Skin epidermis (tissue), 12 donors: ENCODE measurements around the gene HNRNPR.

ENCODE experiments used
- H3K27ac ChIP-seq, 21 experiments: fragments of 200-600 bp; sonication (generic) in 11 of 21; one replicate each; pipeline ENCODE4 v1.5.0; 2020; ENCODE audit warnings: mild to moderate bottlenecking in 3 of 21, inconsistent platforms in 2 of 21, moderate library complexity in 2 of 21
- H3K4me3 ChIP-seq, 7 experiments: fragments of 200-600 bp; sonication (generic) in 2 of 7; one replicate each; pipeline ENCODE4 v1.5.0; 2020; ENCODE audit warnings: inconsistent platforms in 2 of 7, mild to moderate bottlenecking in 2 of 7, moderate library complexity in 1 of 7

Gene HNRNPR

DNA sequence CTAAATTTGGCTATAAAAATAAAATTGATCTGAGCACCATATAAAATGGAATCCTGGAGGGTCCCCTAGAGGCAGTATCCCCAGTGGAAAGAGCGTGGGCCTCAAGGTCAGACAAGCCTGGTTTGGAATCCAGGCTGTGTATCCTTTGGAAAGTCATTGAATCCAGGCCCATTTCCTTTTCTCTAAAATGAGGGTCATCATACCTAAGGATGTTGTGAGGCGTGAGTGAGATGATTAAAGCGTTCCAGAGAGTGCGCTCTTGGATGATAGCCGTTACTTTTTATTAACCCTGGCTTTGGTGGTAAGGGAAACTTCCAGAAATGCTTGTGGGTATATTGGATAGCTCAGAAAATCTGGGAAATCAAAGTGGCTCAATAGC, 26.2 kb upstream of the HNRNPR start:
- peak overlapping the region in 20 of 21 experiments; percentile 57 to 99 (median 97) for H3K27ac ChIP-seq
- peak overlapping the region in 4 of 7 experiments; percentile 75 to 91 (median 82) for H3K4me3 ChIP-seq

DNA sequence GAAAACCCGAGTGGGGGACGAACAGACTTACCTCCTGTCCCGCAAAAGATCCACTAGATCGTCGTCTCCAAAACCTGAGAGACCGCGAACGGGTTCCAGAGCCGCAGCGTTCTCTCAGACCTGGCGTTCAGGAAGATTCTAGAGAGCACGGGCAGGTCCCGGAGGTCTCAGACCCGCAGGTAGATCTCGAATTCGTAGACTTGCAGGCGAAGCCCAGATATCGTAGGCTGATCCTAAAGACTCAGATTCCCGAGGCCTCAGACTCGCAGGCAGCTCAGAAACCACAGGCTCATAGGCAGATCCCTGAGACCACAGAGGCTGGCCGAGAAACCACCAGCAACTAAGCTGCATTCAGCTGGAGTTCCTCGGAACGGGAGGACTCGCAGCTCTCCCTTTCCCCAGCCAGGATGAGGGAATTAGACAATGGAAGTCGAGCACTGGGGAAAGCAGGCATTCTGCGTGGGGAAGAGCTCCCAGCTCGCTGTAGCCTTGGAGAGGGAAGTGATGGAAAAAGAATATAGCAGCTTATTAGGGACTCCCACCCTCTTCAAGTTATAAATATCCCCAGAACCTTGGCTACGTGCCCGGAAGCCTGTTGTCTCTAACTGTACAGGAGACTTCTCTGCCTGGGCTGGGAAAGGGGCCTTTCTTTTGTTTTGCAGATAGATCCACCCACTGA, 25.4 kb upstream of the HNRNPR start, which contains the start of gene ZNF436:
ZNF436 (minus strand) TSS at position 502 of the 679 bp plus-strand sequence. CDS start 1,831 bp downstream, outside the sequence.
- Histone ChIP-seq H3K27ac (peak within 1 kb of the TSS; percentile 76 to 99 (median 97)), H3K4me3 (peak within 1 kb of the TSS; percentile 71 to 92 (median 79))

DNA sequence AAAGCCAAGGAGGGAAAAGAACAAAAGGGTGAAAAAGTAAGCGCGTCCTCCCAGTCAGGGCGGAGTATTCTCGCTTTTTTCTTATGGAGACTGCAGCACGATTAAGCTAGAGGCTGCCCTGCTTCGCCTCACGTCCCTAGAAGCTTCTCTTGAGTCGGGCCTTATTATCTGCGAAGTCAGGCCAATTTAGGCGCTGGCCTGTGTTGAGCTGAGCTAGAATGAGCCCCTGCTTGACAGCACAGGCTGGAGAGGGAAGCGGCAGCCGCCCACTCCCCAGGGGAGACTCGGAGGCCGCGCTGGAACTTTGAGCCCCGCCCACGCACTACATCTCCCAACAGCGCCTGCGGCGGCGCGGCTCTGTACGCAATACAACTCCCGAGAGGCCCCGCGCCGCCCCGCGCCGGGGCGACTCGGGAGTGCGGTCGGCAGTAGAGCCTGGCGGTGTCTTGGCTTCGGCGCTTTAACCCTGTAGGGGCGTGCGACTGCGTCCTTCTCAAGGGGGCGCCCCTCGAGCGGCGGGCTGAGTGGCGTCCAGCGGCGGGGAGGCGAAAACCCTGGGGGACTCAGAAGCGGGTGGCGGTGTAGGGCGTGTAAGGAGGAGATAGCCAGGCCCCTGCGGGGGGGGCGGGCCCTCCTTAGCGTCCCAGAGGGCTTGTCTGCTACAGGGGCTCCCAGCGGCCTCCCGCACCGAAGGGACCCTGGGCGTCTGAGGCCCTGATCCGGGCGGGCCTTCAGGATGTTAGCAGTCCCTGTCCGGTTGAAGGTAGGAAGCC, 24.7 kb upstream of the HNRNPR start:
- H3K27ac ChIP-seq = peak overlapping the region; percentile 76 to 99 (median 97)
- H3K4me3 ChIP-seq = peak overlapping the region; percentile 71 to 92 (median 79)

DNA sequence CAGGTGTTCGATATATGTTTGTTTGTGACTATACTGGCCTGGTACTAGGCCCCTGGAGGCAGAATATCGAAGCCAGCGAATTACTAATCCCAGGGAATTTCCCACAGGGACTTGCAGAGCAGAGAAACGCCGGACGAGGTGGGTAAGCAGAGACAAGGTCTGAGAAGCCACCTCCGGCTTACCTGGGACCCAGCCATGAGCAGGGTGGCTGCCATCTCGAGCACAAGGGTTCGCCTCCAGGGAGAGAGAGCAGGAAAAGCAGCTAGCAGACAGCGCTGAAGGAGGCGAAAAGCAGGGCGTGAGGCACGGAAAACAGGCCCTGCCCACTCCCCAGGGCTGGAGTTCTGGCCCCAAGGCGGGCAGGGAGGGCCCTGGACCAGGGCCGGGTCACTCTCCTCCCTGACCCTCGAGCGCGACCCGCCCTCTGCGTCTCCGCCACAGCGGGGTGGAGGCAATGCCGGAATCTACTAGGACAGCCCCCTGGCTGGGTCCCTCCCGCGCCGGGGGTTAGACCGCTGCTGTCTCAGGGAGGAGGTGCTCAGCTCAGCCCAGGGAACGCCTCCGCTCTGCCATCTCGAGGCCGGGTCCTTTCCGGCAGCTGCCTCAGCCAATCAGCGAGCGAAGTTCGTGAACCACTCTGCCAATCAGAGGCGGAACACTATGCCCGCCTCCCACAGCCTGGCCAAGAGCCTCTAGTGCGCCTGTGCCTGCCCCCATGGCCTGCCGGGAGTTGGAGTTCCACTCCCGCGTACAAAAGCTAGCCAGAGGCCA, 23.9 kb upstream of the HNRNPR start:
- peak overlapping the region; percentile 71 to 92 (median 79) for H3K4me3 ChIP-seq

DNA sequence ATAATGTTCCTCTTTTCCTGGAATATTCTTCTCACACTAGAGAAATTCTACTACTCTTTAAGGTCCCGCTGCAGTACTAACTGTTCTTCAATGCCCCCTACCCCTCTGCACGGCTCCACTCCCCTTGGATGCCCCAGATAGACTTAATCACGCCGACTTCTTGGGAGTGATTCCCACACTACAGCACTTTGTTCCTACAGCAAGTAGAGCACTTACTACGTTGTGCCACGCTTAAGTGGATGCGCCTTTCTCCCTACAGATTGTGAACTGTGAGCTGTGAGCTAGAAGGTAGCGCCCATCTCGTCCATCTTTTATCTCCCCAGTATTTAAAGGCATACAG, 23.3 kb upstream of the HNRNPR start:
- peak overlapping the region; percentile 56 to 99 (median 96) for H3K27ac ChIP-seq
- peak overlapping the region; percentile 71 to 92 (median 79) for H3K4me3 ChIP-seq

More for the DNA sequence above, 23.9 kb upstream of the HNRNPR start:
- peak overlapping the region; percentile 76 to 99 (median 97) for H3K27ac ChIP-seq

DNA sequence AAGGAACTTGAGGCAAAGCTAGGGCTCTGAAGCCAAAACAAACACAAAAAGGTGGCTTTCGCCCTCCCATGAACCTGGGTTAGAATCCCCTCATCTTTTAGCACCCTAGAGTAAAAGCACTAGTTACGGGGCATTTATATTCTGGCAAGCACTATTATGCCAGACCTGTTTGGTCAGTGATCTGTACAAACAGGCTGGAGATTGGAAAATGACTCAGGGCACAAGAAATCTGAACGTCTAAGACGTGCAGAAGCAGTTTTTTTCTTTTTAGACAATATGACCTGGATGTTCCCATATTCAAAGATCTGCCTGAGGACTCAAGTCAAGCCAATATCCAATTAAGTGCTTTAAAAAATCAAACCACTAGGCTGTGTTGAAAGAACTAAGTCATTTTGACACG, 22.5 kb upstream of the HNRNPR start:
- H3K27ac ChIP-seq = peak overlapping the region in 15 of 21 experiments; percentile 82 to 99 (median 97)
- peak overlapping the region in 6 of 7 experiments; percentile 71 to 91 (median 78) for H3K4me3 ChIP-seq

DNA sequence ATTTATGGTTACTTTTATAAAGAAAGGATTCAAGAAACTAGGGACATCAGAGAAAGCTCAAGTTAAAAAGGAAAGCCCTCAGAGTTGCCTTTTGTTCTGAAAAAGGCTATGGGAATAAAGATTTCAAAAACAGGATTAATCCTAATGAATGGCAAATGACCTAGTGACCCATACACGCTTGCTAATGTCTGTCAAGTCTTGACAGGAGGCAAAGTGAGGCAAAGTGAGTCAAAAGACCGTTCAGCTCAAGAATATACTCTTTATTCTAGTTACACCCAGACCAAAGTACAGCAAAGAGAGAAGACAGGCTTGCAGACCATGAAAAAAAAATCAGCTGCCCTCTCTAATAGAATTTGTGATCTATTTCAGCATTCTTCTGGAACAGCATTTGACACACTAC, 22.1 kb upstream of the HNRNPR start:
- Histone ChIP-seq H3K27ac (peak overlapping the region in 8 of 21 experiments; percentile 15 to 99 (median 96)), H3K4me3 (peak overlapping the region in 3 of 7 experiments; percentile 5 to 85 (median 79))

DNA sequence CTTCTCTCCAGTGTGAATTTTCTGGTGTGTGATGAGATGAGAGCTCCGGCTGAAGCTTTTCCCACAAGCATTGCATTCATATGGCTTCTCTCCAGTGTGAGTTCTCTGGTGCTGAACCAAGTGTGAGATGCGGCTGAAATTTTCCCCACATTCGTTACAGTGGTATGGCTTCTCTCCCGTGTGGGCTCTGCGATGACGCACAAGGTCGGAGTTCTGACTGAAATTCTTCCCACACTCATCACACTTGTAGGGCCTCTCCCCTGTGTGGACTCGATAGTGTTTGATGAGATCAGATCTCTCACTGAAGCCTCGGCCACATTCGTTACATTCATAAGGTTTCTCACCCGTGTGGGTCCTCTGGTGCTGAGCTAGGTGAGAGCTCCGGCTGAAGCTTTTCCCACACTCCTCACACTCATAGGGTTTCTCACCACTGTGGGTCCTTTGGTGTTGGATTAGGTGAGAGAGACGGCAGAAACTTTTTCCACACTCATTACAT, 18.2 kb upstream of the HNRNPR start:
- no peak overlapping the region for H3K27ac ChIP-seq
- no peak overlapping the region for H3K4me3 ChIP-seq

DNA sequence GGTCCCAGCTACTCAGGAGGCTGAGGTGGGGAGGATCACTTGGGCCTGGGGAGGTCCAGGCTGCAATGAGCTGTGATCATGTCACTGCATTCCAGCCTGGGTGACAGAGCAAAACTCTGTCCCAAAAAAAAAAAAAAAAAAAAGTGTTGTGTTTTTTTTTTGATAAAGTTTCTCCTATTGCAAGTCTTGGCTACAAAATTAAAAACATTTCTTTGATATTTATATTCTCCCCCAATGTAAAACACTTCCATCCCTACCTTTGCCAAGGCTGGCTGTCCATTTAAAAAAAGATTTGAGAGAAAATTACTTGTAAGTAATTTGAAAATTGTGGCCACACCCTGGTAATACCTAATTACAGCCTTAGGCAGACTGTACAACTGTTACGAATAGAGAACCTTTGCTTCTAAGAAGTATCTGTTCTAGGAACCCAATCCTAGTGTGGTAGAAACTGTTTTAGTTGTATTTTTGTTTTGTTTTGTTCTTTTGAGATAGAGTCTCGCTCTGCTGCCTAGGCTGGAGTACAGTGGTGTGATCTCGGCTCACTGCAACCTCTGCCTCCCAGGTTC, 14.3 kb upstream of the HNRNPR start:
- Histone ChIP-seq H3K27ac (peak overlapping the region in 1 of 21 experiments; percentile 35), H3K4me3 (no peak overlapping the region)

DNA sequence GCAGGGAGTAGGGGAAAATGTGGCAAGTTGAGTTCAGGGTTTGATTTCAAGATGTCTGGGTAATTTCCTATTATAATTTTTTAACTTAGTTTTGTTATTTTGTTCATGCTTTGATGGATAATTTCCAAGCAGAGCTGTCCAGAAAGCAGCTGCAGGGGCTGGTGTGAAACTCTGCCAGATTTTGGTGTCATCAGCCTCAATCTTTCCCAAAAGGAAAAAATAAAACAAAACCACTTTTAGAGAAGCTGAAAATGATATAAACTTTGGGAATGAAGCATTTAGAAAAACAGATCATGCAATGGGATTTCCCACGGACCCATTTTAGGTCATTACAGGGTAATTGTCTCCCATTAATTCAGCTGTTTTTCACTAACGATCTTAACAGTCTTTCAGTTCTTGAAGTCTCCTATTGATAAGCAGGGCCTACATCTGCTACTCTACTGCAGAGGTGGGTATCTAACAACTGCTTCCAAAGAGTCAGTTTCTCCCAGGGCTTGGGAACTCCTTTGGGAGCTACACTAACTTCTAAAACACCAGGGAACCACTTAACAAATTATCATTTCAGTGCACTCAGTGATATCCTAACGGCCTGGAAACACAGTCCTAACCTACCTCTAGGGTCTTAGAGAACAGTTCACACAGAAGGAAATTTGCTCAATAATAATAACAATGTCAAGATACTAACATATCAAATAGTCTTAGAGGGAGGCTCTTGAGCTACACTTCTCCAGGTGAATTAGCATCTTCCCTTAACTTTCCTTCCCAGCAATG, 13.2 kb upstream of the HNRNPR start:
- H3K27ac ChIP-seq = peak overlapping the region in 2 of 21 experiments; percentile 30 to 45
- H3K4me3 ChIP-seq = no peak overlapping the region

DNA sequence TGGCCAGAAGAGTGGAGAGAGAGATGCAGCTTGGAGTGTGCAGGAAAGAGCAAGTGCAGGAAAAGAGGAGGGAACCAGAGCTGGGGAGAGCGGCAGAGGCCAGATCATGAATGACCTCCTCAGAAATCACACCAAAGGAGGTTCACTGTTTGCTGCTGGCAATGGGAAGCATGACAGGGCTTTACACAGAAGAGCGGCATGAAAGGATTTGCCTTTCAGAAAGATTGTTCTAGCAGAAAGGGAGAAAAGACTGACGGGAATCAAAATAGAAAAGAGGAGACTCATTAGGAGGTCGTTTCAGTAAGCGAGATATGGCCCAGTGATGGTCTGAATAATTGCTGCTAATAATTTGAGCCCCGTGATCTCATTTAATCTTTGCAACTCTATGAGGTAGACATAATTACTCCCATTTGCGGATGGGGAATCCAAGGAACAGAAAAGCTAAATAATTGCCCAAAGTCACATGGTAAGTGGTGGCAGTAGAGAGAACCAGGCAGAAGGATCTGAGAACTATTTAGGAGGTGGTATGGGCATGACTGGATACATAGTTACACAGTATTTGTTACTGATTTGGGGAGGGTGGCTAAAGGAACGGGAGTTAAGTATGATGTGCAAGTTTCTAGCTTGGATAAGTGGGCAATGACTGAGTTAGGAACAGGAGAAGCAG, 12.5 kb upstream of the HNRNPR start:
- no peak overlapping the region for H3K27ac ChIP-seq

DNA sequence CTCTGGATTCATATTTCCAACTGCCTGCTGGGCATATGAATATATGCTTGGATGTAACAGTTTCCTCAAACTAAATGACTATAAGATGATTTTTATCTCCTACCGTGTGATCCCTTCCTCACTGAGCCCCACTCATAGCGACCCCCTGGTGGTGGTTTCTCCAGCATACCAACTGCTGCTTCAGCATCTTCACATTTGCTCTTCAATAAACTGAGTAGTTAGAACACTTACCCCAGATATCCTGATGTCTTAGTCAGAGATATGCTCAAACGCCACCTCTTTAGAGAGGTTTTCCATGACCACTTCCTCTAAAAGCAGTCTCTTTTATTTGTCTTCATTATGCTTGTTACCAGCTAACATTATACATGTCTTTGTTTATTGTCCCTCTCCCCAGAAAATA, 10.2 kb upstream of the HNRNPR start:
- H3K4me3 ChIP-seq = no peak overlapping the region
- H3K27ac ChIP-seq = no peak overlapping the region

More for the DNA sequence above, 12.5 kb upstream of the HNRNPR start:
- no peak overlapping the region for H3K4me3 ChIP-seq

DNA sequence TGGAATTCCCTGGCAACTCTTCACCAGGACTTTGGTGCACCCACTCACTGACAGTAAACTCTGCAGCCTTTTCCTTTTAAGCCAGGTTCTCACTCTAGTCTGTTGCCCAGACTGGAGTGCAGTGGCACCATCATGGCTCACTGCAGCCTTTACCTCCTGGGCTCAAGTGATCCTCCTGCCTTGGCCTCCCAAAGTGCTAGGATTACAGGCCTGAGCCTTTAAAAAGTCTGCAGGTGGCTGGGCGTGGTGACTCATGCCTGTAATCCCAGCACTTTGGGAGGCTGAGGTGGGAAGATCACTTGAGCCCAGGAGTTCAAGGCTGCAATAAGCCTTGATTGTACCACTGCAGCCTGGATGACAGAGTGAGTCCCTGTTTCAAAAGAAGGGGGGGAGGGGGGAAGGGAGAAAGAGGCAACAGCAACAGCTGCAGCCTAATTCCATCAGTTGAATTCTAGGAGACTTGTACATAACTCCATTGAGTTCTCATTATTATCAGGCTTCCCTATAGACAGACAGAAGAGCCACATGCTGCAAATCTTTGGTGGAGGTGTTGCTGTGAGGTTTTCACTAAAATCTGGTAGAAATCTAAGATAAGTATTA, 8.1 kb upstream of the HNRNPR start:
- Histone ChIP-seq H3K4me3 (no peak overlapping the region), H3K27ac (no peak overlapping the region)

DNA sequence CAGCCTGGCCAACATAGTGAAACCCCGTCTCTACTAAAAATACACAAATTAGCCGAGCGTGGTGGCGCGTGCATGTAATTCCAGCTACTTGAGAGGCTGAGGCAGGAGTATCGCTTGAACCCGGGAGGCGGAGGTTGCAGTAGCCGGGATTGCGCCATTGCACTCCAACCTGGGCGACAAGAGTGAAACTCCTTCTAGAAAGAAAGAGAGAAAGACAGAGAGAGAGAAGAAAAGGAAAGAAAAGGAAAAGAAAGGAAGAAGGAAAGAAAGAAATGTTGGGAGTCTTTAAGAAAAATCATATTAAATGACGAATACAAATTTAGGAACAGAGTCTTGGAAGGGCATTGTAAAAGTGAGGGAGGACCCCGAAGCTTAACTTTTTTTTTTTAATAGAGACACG, 1.8 kb upstream of the HNRNPR start:
- H3K4me3 ChIP-seq = no peak overlapping the region
- no peak overlapping the region for H3K27ac ChIP-seq

DNA sequence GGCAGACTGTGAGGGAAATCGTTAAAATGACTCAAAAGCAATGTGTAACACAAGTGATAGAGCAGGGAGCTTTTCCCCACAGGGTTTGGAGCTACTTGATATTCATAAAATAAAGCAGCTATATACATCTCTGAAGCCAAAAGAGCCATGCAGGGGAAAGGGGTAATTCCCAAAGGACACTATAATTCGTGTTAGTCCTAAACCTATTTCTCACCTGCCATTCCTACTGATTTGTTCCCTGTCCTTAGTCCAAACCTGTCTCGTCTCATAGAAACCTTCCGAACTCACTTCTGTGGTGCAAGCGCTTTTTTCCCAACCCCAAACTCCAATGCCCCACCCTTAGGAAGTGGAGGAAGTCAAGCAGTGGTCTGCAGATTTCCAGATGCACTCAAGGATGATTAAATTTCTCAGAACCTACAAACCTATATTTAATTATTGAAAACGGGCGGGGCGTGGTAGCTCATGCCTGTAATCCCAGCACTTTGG, 946 bp upstream of the HNRNPR start:
- H3K4me3 ChIP-seq = peak overlapping the region; percentile 74 to 98 (median 84)

DNA sequence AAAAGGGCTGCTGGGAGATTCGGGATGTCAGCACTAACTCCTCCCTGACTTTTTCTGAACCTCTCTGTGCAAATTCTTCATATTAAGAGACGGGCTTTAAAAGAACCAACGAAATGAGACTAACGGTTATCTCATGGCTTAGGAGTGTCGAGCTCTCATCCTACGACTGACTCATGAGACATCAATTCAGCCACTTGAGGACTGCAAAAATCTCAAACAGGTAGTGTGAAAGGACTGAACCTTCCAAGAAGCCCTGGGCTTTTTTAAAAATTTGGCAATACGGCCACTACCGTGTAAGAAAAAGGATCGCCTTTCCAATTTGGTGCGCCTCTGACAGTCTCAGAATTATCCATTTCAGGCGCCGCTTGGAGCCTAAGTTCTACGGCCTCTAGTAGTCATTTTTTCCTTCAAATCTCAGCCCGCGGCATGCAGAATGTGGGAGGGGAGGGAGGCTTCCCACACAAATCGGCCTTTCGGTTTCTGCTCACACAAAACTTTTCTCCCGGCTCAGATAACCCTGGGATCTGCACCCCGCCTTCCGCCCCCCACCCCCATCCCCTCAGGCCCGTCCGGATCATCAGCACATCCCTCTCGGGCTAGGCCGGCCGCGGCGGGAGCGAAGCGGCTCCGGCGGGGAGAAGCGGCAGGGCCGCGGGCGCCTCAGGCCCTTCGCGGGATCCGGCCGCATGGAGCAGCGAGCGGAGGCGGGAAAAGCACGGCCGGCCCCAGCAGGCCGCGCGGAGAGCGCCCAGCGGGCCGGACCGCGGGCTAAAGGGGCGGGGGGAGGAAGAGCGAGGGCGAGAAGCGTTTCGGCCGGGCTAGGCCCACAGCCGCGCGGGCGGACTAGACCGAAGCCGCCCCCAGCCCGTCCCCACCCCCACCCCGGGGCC, 618 bp downstream of the HNRNPR start:
- Histone ChIP-seq H3K4me3 (peak overlapping the region; percentile 74 to 98 (median 84)), H3K27ac (peak overlapping the region; percentile 93 to 100 (median 98))

More for the DNA sequence above, 946 bp upstream of the HNRNPR start:
- H3K27ac ChIP-seq = peak overlapping the region; percentile 77 to 100 (median 98)
